ENCODE data around the gene MYO18B.

MYO18B gene

DNA sequence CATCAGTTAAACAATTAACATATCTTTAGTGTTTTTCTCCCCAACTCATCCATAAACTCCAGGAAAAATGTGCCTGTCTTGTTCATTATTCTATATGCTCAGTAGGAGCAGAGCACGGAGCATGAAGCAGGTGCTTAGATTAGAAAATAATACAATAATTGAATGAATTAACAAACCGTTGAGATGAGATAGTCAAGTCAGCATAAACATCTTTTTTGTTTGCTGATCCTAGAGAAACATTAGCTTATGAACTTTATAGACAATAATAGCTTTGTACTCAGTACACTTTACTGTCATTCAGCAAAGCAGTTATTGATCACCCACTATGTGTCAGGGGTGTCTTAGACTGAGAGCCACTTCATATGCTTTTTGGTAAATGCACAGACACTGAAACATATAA, 322.1 kb downstream of the MYO18B start:
- DNase-seq = no peak

DNA sequence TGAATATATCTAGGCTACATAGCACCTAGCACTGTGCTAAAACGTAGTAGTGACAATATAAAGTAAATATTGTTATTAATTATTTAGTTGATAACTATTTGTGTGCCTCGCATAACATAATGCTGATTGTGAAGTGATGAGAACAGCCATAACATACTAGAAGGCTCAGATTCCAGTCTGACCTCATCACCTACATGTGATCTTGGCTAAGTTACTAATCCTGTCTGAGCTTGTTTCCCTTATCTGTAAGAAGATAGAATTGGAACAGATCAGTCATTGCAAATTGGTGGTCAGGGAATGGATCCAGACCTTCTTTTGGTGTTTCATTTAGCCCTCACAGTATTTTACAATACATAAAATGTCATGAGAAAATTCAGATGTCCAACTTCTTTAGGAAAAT, 323.9 kb downstream of the MYO18B start:
- no peak for DNase-seq

DNA sequence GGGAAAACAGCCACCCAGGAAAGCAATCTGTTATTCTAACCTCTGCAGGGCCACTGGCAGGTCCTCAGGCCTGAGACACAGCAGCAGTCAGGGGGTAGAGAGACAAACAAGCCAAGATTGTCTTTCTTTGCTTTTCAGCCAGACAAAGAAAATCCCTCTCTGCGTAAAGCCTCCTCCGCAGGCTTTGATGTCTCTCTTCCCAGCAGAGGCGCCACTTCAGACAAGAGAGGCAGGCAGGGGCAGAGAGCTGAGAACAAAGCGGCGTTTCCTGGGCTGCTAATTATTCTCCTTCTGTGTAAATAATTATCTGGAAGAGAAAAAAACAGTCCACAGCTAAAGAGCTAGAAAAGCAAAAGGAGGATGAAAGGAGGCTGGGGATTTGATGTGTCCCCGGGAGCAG, 324.5 kb downstream of the MYO18B start:
- DNase-seq = no peak

DNA sequence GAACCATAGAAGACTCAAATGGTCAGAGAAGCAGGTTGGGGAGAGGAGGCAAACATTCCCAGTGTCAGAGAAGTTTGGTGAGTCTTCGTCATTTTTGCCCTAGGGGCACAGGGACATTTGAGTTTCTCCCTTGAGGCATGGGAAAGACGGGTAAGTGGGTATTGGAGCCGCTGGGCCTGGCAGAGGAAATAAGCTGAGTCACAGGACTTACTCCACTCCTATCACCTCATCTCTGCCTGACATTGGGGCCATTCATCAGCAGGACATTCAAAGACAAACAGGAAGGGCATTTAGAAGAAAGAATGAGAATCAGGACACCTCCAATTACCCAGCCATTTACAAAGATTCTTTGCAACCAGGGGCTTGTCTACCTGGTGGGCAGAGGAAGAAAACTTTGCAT, 326.6 kb downstream of the MYO18B start:
- no peak for DNase-seq

DNA sequence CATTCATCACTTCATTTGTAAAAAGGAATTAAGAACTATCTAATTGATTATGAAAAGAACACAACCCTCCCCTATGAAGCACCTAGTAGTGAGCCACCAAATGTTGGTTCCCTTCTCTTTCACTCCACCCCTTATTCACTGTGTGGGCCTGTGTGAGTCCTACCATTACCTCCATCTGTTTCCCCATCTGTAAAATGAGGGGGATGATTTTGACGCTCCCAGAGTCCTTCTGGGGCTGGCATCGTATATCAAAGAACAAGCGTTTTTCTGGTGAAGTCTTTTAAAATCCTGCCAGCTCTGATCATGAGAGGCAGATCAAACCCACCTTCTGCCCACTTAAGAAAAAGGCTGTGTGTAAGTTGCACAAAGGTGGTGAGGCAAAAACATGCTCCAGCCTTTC, 330.6 kb downstream of the MYO18B start:
- no peak for DNase-seq

DNA sequence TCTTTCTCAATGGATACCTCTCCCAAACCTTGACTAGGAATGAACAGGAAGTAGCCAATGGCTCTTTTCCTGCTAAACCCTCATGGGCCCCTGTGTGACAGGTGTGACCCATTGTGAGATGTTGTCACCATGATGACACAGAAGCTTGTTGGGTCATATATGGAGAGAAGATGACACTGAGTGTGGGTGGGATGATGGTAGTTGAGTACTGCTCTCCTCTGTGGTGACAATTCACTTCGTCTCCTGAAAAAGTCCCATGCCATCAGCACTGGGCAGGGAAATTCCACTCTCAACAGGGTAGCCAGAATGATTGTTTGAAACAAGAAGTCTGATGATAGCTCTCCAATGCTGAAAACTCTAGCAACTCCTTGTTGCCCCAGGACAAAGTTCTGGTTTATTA, 333.3 kb downstream of the MYO18B start:
- DNase-seq = no peak

DNA sequence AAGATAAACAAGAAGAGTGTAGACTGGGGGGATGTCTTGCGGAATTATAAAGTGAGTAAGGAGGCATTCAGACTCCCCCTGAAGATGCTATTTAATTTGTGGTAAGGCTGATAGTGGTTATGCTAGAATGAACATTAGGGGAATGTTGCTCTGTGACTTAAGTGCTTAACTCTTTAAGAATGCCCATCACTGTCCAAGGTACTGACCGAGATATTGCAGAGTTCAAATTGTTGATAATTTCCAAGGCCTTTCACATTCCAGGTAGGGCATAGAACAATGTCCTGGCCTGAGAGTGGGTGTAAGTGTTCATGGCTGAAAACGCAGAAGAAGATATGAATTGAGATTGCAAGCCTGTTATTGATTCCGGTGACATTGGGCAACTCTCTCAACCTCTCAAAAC, 337.0 kb downstream of the MYO18B start:
- DNase-seq = no peak

All from activated CD4-positive, alpha-beta T cell treated with anti-CD3 and anti-CD28 coated beads, Interleukin-10, Interleukin-2, amounts not matched to agents 100 ng/mL and 50 ng/mL, durations not matched to agents 16 hours and 8 hours (primary cell).